Vagina (tissue), 2 donors: ENCODE results near the gene OXER1. TPM values are rescaled to one million over a fixed set of nuclear protein-coding genes. Genes with fewer than 3 reads are reported as not detected.

Experiments
- DNase-seq, 2 donors: peaks; one replicate each; pipeline ENCODE4 v3.0.0-alpha.2; 2017; ENCODE audit errors: extremely low spot score in 2 of 2
- H3K27ac ChIP-seq: fragments of 200-600 bp; sonication (generic); one replicate; pipeline ENCODE4 v1.5.1; 2019
- H3K27me3 ChIP-seq: fragments of 200-600 bp; sonication (generic); one replicate; pipeline ENCODE4 v1.5.1; 2019
- H3K36me3 ChIP-seq, 2 donors: fragments of 200-600 bp; sonication (generic); one replicate each; pipeline ENCODE4 v1.5.1; 2017 to 2019
- H3K4me1 ChIP-seq: fragments of 200-600 bp; sonication (generic); one replicate; pipeline ENCODE4 v1.5.1; 2019
- H3K4me3 ChIP-seq, 2 donors: fragments of 200-600 bp; sonication (generic); 1 replicate in 1 of 2; 2 replicates in 1 of 2; pipeline ENCODE4 v1.5.1; 2016 to 2019
- H3K9me3 ChIP-seq: fragments of 200-600 bp; sonication (generic); one replicate; pipeline ENCODE4 v1.5.1; 2019
- CTCF ChIP-seq, 3 experiments: fragments of 450-650 bp in 2 of 3; fragments of 200-600 bp in 1 of 3; sonication (generic) in 1 of 3; IDR thresholded peaks; one replicate each; pipeline ENCODE4 v1.5.1; 2017 to 2019; ENCODE audit warnings: antibody characterized with exemption in 3 of 3, mild to moderate bottlenecking in 2 of 3, moderate library complexity in 2 of 3
- POLR2A ChIP-seq, 2 donors: fragments of 450-650 bp; IDR thresholded peaks; one replicate each; pipeline ENCODE4 v1.6.1; 2017; ENCODE audit warnings: antibody characterized with exemption in 2 of 2, mild to moderate bottlenecking in 2 of 2, moderate library complexity in 2 of 2
- POLR2AphosphoS5 ChIP-seq, 2 donors: sonication (generic); formaldehyde crosslinking; IDR thresholded peaks; one replicate each; pipeline ENCODE4 v1.9.0; 2017; ENCODE audit warnings: antibody characterized with exemption in 2 of 2, mild to moderate bottlenecking in 2 of 2, low read depth in 1 of 2; ENCODE audit not compliant: insufficient read depth in 1 of 2
- intact Hi-C: fragments of 100-400 bp; cut with DNase I; formaldehyde crosslinking; loops from one replicate; pipeline ENCODE4 v1.15.1; 2023
- total RNA-seq: library from RNA; depleted of rRNA; stranded (reverse); fragments of >200 nt; gene quantifications from one replicate; pipeline ENCODE4 v1.2.3, GENCODE V29; 2016

OXER1 gene
- total RNA-seq, 1 donor from 2014 or later, result 1.2 TPM

- DNase-seq, result no peak
- Histone ChIP-seq H3K36me3 (no peaks in the 10 kb centered on the region), H3K9me3 (no peaks in the 10 kb centered on the region), H3K4me1 (peaks cover 15% of the 10 kb centered on the region), H3K4me3 (peak overlapping the region; percentile 52 to 56), H3K27ac (peak overlapping the region; percentile 95), H3K27me3 (no peaks in the 10 kb centered on the region)
- intact Hi-C loops, result no loop called here
- TF ChIP-seq CTCF (IDR thresholded peaks at IDR 0.05), result no peak
- TF ChIP-seq POLR2AphosphoS5 (IDR thresholded peaks at IDR 0.05; ENCODE audit: insufficient read depth in 1 of 2, low read depth in 1 of 2), result no peak
- TF ChIP-seq POLR2A (IDR thresholded peaks at IDR 0.05), result no peak
These were observed 27.7 kb upstream of the OXER1 start for GRCh38 chr2:42791606-42792005.

DNA sequence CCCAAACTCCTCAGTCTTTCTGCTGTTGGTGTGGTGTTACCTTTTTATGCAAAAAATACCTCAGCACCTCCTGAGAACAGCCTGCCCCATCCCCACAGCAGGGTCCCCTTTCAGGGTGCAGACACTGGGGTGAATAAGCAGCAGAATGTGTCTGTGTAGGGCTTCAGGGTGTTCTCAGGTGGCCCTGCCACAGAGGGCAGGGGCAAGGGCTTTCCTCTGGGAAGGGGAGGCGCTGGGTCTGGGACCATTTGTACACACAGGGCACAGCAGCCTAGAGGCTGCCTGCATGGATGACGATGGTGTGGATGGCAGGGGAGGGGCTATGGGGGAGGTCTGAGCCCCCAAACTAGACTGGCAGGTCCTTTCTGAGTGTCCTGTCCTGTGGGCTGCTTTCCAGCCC is 25.8 kb upstream of the OXER1 start:
- peaks cover 15% of the 10 kb centered on the region for H3K4me1 ChIP-seq
- DNase-seq, result no peak

GRCh38 chr2:42788882-42789281 is 24.9 kb upstream of the OXER1 start:
- Histone ChIP-seq H3K27ac (no peak overlapping the region), H3K27me3 (no peaks in the 10 kb centered on the region), H3K9me3 (no peaks in the 10 kb centered on the region), H3K4me1 (peaks cover 15% of the 10 kb centered on the region), H3K36me3 (no peaks in the 10 kb centered on the region), H3K4me3 (no peak overlapping the region)
- no peak for DNase-seq
- intact Hi-C loops, result no loop called here
- TF ChIP-seq CTCF (IDR thresholded peaks at IDR 0.05) (no peak), POLR2AphosphoS5 (IDR thresholded peaks at IDR 0.05; ENCODE audit: insufficient read depth in 1 of 2, low read depth in 1 of 2) (no peak), POLR2A (IDR thresholded peaks at IDR 0.05) (no peak)

More for the DNA sequence above, 25.8 kb upstream of the OXER1 start:
- Histone ChIP-seq H3K36me3 (no peaks in the 10 kb centered on the region), H3K27ac (no peak overlapping the region), H3K9me3 (no peaks in the 10 kb centered on the region), H3K27me3 (no peaks in the 10 kb centered on the region), H3K4me3 (no peak overlapping the region)
- intact Hi-C loops, result no loop called here
- TF ChIP-seq CTCF (IDR thresholded peaks at IDR 0.05) (no peak), POLR2A (IDR thresholded peaks at IDR 0.05) (no peak), POLR2AphosphoS5 (IDR thresholded peaks at IDR 0.05; ENCODE audit: insufficient read depth in 1 of 2, low read depth in 1 of 2) (no peak)

DNA sequence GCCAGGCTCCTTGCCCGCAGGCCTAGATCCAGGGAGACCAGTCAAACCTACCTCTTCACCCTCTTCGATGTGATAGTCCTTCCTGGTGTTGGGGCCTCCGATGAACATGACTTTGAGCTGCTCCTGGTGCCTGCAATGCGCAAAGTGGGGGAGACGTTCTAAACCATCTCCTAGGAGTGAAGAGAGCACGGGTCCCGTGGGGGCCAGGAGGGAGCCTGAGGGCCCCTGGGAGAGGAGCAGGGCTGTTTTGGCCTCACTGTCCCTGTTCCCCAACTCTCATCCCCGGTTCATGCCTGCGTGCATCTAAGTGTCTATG is 24.5 kb upstream of the OXER1 start:
- no peak overlapping the region for H3K27ac ChIP-seq
- no peaks in the 10 kb centered on the region for H3K9me3 ChIP-seq
- H3K4me1 ChIP-seq, result peaks cover 15% of the 10 kb centered on the region
- intact Hi-C loops, result no loop called here
- H3K4me3 ChIP-seq, result no peak overlapping the region
- no peak for DNase-seq
- TF ChIP-seq CTCF (IDR thresholded peaks at IDR 0.05), result no peak
- no peak for TF ChIP-seq POLR2A (IDR thresholded peaks at IDR 0.05)
- TF ChIP-seq POLR2AphosphoS5 (IDR thresholded peaks at IDR 0.05; ENCODE audit: insufficient read depth in 1 of 2, low read depth in 1 of 2), result no peak
- H3K36me3 ChIP-seq, result no peaks in the 10 kb centered on the region
- H3K27me3 ChIP-seq, result no peaks in the 10 kb centered on the region

GRCh38 chr2:42787788-42788477 is 24.0 kb upstream of the OXER1 start:
- H3K36me3 ChIP-seq, result no peaks in the 10 kb centered on the region
- H3K4me1 ChIP-seq, result peaks cover 15% of the 10 kb centered on the region
- no peak for TF ChIP-seq CTCF (IDR thresholded peaks at IDR 0.05)
- no peak for TF ChIP-seq POLR2A (IDR thresholded peaks at IDR 0.05)
- TF ChIP-seq POLR2AphosphoS5 (IDR thresholded peaks at IDR 0.05; ENCODE audit: insufficient read depth in 1 of 2, low read depth in 1 of 2), result no peak
- no peak overlapping the region for H3K27ac ChIP-seq
- no peak for DNase-seq
- no peak overlapping the region for H3K4me3 ChIP-seq
- H3K9me3 ChIP-seq, result no peaks in the 10 kb centered on the region
- intact Hi-C loops, result no loop called here
- no peaks in the 10 kb centered on the region for H3K27me3 ChIP-seq
